Thyroid gland (tissue), 4 donors: Measurements from ENCODE around the gene ACYP1. TPM values are rescaled to one million over a fixed set of nuclear protein-coding genes. Genes with fewer than 3 reads are reported as not detected.

Source experiments
- DNase-seq, 2 donors: peaks; one replicate each; pipeline ENCODE4 v3.0.0-alpha.2; 2019
- H3K27ac ChIP-seq, 3 donors: fragments of 200-600 bp; sonication (generic); 1 replicate in 2 of 3; 2 replicates in 1 of 3; pipeline ENCODE4 v1.5.1; 2016 to 2019; ENCODE audit warnings: mild to moderate bottlenecking in 1 of 3, moderate library complexity in 1 of 3
- H3K27me3 ChIP-seq: fragments of 200-600 bp; sonication (generic); one replicate; pipeline ENCODE4 v1.5.1; 2019
- H3K36me3 ChIP-seq, 2 donors: fragments of 200-600 bp; sonication (generic); one replicate each; pipeline ENCODE4 v1.5.1; 2016 to 2019
- H3K4me1 ChIP-seq, 2 donors: fragments of 200-600 bp; sonication (generic); one replicate each; pipeline ENCODE4 v1.5.1; 2017 to 2019
- H3K4me3 ChIP-seq, 3 donors: fragments of 200-600 bp; sonication (generic); replicated peaks in 1 of 3; 1 replicate in 2 of 3; 2 replicates in 1 of 3; pipeline ENCODE4 v1.5.1; 2016; ENCODE audit warnings: mild to moderate bottlenecking in 1 of 3
- H3K9me3 ChIP-seq: fragments of 200-600 bp; sonication (generic); one replicate; pipeline ENCODE4 v1.5.1; 2017
- POLR2A ChIP-seq, 2 donors: fragments of 450-650 bp; IDR thresholded peaks; one replicate each; pipeline ENCODE4 v1.6.1; 2017; ENCODE audit warnings: antibody characterized with exemption in 2 of 2, mild to moderate bottlenecking in 2 of 2, moderate library complexity in 1 of 2
- WGBS, 2 donors: methylation state at CpG; one replicate each; pipeline ENCODE4 v1.1.5; 2017; 5-methylcytosine and 5-hydroxymethylcytosine counted together
- intact Hi-C: fragments of 100-400 bp; cut with DNase I; formaldehyde crosslinking; loops from one replicate; pipeline ENCODE4 v1.15.1; 2023
- total RNA-seq, 4 donors: library from RNA; depleted of rRNA; stranded (reverse); fragments of >200 nt; gene quantifications; one replicate each; pipeline ENCODE4 v1.2.3, GENCODE V29; 2016
- TF ChIP-seq, protein P1 (sequence below), 6 experiments: fragments of 200-600 bp in 3 of 6; fragments of 450-650 bp in 3 of 6; sonication (generic) in 3 of 6; IDR thresholded peaks; one replicate each; pipeline ENCODE4 v1.5.1; 2016 to 2019; ENCODE audit warnings: antibody characterized with exemption in 6 of 6, mild to moderate bottlenecking in 2 of 6, inconsistent platforms in 1 of 6, moderate library complexity in 1 of 6

Gene ACYP1
- total RNA-seq, 4 donors from 2014 or later: 24.0 to 48.8 (median 36.1) TPM

DNA sequence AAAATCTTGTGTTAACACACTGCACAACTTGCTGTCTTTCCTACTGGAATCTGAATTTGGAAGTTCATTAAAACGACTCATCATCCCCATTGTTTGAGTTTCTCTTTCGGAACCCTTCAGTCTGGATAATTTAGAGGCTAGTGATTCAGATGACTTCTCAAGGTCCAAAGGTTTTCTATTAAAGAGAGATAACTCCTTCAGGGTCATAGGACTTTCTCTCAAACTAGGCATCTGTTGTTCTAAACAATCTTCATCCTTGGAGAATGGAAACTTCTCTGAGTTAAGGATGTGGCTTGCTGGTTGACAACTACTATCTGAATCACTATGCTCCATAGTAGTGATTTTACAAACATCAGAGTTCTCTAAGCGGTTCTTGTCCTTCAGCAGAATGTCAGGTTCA lies 16.9 kb downstream of the ACYP1 start:
- Histone ChIP-seq H3K27ac (peak overlapping the region in 2 of 3 donors; percentile 46 to 47), H3K4me1 (peaks cover 47 to 53% of the 10 kb centered on the region in 2 donors), H3K4me3 (no peak overlapping the region), H3K27me3 (no peaks in the 10 kb centered on the region), H3K9me3 (no peaks in the 10 kb centered on the region), H3K36me3 (no peaks in the 10 kb centered on the region)
- intact Hi-C loops: no loop called here
- WGBS, 2 donors: 93 to 95% methylated on average over 3 of the region's 3 CpGs
- TF ChIP-seq, protein P1, sequence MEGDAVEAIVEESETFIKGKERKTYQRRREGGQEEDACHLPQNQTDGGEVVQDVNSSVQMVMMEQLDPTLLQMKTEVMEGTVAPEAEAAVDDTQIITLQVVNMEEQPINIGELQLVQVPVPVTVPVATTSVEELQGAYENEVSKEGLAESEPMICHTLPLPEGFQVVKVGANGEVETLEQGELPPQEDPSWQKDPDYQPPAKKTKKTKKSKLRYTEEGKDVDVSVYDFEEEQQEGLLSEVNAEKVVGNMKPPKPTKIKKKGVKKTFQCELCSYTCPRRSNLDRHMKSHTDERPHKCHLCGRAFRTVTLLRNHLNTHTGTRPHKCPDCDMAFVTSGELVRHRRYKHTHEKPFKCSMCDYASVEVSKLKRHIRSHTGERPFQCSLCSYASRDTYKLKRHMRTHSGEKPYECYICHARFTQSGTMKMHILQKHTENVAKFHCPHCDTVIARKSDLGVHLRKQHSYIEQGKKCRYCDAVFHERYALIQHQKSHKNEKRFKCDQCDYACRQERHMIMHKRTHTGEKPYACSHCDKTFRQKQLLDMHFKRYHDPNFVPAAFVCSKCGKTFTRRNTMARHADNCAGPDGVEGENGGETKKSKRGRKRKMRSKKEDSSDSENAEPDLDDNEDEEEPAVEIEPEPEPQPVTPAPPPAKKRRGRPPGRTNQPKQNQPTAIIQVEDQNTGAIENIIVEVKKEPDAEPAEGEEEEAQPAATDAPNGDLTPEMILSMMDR (IDR thresholded peaks at IDR 0.05): no peak
- no peak for TF ChIP-seq POLR2A (IDR thresholded peaks at IDR 0.05)
- DNase-seq: no peak

DNA sequence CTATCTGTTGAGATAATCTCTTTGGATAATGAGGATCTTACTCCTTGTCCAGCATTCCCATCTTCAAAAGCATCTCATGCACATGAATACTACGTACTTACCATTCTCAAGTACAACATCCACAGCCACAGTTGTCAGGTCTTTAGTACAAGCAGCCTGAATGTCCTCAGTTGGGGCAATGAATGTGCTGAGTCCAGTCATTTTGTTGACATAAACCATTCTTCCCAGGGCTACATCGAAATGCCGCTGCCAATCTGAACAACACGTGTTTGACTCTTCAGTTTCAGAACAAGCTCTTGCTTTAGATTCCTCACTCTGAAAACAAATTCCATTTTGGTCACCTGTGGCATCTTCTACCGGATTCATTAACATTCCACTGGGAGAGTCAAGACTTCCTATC lies 17.5 kb downstream of the ACYP1 start:
- no peak overlapping the region for H3K4me3 ChIP-seq
- peaks cover 43 to 53% of the 10 kb centered on the region in 2 donors for H3K4me1 ChIP-seq
- intact Hi-C loops: no loop called here
- peak overlapping the region in 2 of 3 donors; percentile 46 to 47 for H3K27ac ChIP-seq
- no peaks in the 10 kb centered on the region for H3K9me3 ChIP-seq
- H3K27me3 ChIP-seq: no peaks in the 10 kb centered on the region
- TF ChIP-seq POLR2A (IDR thresholded peaks at IDR 0.05): peak in 1 of 2 donors; percentile 20
- TF ChIP-seq, protein P1 (IDR thresholded peaks at IDR 0.05): no peak
- WGBS, 2 donors: 58 to 74% methylated on average over 5 of the region's 5 CpGs
- H3K36me3 ChIP-seq: peaks cover 0 to 1% of the 10 kb centered on the region in 2 donors
- peak; percentile 56 to 63 for DNase-seq

DNA sequence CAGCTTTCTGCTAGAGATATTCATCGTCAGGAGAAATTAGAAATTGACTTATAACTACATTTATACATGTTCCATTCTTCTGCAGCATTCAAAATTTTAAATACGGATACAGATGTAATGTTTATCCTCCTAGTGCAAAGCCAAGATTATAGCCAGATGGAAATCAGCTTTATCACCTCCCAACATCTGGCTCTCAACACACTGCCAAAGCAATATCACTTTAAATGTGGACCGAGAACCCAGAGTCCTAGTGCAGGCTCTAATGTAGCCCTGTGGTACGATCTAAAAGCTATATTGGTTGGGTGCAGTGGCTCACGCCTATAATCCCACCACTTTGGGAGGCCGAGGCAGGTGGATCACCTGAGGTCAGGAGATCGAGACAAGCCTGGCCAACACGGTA lies 19.1 kb downstream of the ACYP1 start:
- intact Hi-C loops: no loop called here
- H3K27me3 ChIP-seq: no peaks in the 10 kb centered on the region
- peaks cover 0 to 3% of the 10 kb centered on the region in 2 donors for H3K36me3 ChIP-seq
- peak overlapping the region in 2 of 3 donors; percentile 11 to 52 for H3K27ac ChIP-seq
- no peaks in the 10 kb centered on the region for H3K9me3 ChIP-seq
- no peak for DNase-seq
- no peak for TF ChIP-seq POLR2A (IDR thresholded peaks at IDR 0.05)
- TF ChIP-seq, protein P1 (IDR thresholded peaks at IDR 0.05): no peak
- no peak overlapping the region for H3K4me3 ChIP-seq
- WGBS, 2 donors: 75 to 82% methylated on average over 8 of the region's 8 CpGs
- peaks cover 33 to 44% of the 10 kb centered on the region in 2 donors for H3K4me1 ChIP-seq

DNA sequence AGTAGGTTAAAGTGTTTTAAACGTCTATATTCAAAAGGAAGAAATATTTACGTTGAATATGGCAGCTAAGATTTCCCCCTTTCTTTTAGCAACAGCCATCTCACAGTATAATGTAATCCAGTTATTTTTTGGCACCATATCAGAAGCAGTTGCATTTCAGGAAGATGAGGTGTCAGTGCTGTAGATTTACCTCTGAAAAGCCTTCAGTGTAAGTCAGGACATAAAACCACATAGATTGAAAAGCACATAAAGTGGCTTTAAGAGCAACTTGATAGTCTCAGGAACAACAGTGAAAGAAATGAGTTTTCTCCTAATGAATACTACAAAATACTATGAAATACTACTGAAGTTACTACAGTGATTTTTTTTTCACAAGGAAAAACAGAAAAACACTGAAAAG lies 19.5 kb downstream of the ACYP1 start:
- WGBS, 2 donors: 44 to 59% methylated on average over 2 of the region's 2 CpGs
- Histone ChIP-seq H3K27ac (peak overlapping the region in 2 of 3 donors; percentile 11 to 52), H3K36me3 (peaks cover 0 to 3% of the 10 kb centered on the region in 2 donors), H3K4me3 (no peak overlapping the region), H3K9me3 (no peaks in the 10 kb centered on the region), H3K27me3 (no peaks in the 10 kb centered on the region), H3K4me1 (peaks cover 29 to 42% of the 10 kb centered on the region in 2 donors)
- no peak for TF ChIP-seq POLR2A (IDR thresholded peaks at IDR 0.05)
- TF ChIP-seq, protein P1 (IDR thresholded peaks at IDR 0.05): no peak
- no peak for DNase-seq
- intact Hi-C loops: no loop called here

DNA sequence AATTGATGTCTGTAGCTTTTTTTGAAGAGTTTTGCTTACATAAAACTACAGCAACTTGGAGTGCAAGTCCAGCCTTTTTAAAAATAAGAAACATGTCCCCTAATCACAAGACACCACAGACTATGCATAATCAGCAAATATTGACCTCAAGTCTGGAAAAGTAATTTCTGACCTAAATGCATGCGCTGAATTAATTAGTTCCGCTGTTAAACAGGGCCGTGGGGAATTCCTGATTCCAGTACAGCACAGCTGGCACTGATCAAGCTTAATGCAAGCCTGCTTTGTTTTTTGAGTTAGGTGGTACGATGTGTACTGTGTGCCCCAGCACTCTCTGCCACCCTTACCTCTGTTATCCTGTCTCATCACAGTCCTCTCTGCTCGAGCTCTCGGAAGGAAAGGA lies 21.8 kb downstream of the ACYP1 start:
- TF ChIP-seq POLR2A (IDR thresholded peaks at IDR 0.05): no peak
- TF ChIP-seq, protein P1 (IDR thresholded peaks at IDR 0.05): no peak
- WGBS, 2 donors: 82 to 86% methylated on average over 6 of the region's 6 CpGs
- no peak overlapping the region for H3K27ac ChIP-seq

More for the DNA sequence above, 21.8 kb downstream of the ACYP1 start:
- Histone ChIP-seq H3K4me1 (peaks cover 18 to 29% of the 10 kb centered on the region in 2 donors), H3K9me3 (no peaks in the 10 kb centered on the region), H3K4me3 (no peak overlapping the region), H3K27me3 (no peaks in the 10 kb centered on the region), H3K36me3 (peaks cover 0 to 3% of the 10 kb centered on the region in 2 donors)
- no peak for DNase-seq
- intact Hi-C loops: no loop called here
